NOMO-1 (cell line): ENCODE results near the gene KIAA1328.
"Not testable (repeated sequence)": the region's sequence is repeated elsewhere in the genome, so short reads cannot be mapped to it uniquely, and the experiment has no call there.

ENCODE experiments used
- DNase-seq, 2 experiments: peaks; one replicate each; lab custom pipeline; 2025; ENCODE audit not compliant: unreplicated experiment in 2 of 2; lab: John Stamatoyannopoulos, UW

KIAA1328 gene

DNA sequence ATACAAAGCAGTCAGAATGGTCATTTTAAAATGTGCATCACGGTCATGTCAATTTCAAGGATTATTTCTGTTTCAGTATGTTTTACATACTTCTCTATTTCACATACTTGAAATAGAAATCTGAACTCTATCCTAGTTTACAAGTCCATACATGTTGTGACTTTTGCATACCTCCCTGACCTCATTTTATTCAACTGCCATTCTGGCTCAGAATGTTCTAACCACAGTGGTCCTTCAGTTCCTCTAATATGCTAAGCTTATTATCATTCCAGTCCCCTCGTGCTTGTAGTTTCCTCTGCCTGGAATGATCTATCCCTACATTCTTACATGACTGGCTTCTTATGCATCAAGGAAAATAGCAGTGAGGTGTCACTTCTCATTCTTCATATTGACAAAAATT lies 295.6 kb downstream of the KIAA1328 start:
- DNase-seq, result no peak

GRCh38 chr18:37135177-37135576 lies 306.2 kb downstream of the KIAA1328 start:
- DNase-seq, result no peak

GRCh38 chr18:37138456-37138855 lies 309.5 kb downstream of the KIAA1328 start:
- DNase-seq, result no peak

- no peak for DNase-seq
Observed at GRCh38 chr18:37139876-37140275, 310.9 kb downstream of the KIAA1328 start.

GRCh38 chr18:37144921-37145320 lies 316.0 kb downstream of the KIAA1328 start:
- no peak for DNase-seq

DNA sequence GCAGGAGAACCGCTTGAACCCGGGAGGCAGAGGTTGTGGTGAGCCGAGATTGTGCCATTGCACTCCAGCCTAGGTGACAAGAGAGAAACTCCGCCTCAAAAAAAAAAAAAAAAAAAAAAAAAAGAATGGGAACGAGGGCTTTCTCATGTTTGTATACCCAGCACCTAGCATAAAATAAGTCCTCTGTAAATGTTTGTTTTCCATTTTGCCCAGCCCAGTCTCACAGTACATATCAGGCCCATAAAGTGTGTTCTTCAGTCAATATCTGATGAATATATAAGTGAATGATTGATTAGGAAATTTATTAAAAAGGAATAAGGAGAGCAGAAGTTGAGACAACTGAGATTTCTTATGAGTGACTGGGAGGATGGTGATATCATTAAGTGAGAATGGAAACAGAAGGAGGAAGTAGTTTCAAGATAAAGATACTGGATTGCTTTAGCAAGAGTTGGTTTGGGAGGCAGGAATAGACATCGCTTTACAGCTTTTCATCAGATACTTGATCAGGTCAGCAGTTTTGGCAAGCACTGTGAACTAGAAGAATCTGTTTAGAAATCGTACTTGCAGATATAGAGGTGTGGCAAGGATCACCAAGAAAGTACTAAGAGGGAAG lies 327.5 kb downstream of the KIAA1328 start:
- no peak for DNase-seq

DNA sequence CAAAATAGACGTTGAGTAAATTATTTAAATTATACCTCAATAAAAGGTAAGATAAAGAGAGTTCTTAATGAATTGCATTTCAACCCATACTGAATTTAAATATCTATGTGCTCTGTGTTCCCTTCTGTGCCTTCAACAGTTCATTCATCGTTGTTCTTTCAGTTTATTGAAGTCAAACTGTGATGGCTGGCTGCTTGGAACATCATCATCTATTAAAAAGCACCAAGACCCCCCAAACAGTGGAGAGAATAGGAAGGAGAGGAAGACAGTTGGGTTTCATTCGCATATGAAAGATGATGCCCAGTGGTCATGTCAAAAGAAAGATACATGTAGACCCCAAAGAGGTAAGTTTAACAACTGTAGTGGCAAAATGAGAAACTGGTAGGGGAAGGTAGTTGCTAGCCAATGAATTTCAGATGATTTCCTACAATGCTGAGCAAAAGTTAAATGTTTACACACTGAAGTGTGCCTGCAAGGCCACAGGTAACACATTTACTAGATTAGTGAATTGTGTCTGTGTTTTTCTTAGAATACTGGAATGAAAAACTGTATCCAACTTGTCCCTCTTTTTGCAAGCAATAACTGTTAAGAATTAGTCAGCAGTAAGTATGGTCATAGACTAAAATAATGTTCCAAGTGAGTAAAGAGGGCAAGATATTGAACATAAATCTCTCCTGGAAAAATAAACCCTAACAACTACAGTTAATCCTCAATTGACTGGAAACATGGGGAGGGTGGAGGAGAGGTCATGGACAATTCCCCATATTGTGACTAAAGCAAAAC lies 331.3 kb downstream of the KIAA1328 start:
- no peak for DNase-seq

DNA sequence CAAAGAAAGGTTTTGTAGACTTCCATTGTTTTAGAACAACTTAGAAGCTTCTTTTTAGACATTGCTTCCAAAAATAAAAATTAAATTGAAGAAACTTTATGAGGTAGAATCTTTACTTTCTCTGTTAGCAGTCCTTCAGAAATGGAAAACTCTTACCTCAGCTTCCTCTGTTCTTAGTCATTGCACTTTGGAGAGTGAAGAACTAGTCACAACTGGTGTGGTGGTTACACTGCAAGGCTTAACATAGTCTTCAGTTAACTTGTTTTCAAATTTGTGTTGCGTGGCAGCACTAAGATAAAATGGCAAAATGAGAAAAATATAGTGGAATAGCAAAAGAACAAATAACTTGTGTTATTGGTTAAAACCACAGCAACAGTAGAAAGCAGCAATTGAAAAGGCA lies 332.6 kb downstream of the KIAA1328 start:
- no peak for DNase-seq

DNA sequence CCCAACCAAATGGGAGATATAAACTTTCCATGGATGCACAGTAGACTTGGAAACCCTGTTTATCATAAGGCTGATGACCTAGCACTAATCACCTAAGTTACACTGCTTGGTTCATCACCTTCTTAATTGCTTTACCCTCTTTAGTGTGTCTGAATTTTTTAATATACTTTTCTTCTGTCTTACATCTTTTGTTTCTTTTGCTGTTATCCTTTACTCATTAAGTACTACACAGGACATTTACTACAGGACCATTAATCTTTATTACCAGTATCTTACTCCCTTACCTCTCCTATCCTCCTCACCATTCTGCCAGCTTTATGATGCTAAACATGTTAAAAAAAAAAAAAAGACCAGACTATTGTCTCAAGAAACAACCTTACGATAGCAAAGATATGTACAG lies 333.6 kb downstream of the KIAA1328 start:
- DNase-seq, result no peak

- DNase-seq, result no peak
Observed at GRCh38 chr18:37163119-37163518, 334.2 kb downstream of the KIAA1328 start.

- DNase-seq, result no peak
Observed at GRCh38 chr18:37166491-37166890, 337.6 kb downstream of the KIAA1328 start.

- DNase-seq, result not testable (repeated sequence)
Observed at GRCh38 chr18:37166966-37167365, 338.0 kb downstream of the KIAA1328 start.

DNA sequence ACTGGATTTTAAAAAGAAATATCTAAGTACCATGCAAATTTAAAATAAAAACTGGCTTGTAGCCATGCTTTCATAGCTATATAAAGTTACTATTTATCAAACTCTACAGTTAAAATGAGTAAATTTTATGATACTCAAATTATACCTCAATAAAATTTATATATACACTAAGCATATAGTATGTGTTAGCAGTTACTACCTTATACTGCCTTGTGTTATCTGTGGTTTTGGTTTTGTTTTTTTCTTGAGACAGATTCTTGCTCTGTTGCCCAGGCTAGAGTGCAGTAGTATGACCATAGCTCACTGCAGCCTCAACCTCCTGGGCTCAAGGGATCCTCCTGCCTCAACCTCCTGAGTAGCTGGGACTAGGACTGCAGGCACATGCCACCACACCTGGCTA lies 342.1 kb downstream of the KIAA1328 start:
- no peak for DNase-seq

DNA sequence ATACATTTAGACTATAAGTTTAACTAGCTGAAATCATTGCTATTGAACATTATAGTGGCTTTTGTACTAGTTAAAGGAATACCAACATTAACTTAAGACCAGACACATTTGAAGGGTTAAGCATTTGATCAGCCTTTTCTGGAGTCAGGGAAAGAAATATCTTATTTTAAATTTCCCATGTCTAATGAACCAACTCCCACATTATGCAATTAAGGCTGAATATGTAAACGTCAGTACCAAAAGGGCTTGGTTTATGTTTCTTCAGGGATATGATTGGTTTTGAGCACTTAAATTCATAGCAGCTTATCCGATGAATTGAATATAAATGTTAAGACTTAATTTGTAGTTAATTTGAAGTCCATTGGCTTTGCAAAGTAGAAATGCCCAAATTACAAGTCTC lies 344.5 kb downstream of the KIAA1328 start:
- no peak for DNase-seq

DNA sequence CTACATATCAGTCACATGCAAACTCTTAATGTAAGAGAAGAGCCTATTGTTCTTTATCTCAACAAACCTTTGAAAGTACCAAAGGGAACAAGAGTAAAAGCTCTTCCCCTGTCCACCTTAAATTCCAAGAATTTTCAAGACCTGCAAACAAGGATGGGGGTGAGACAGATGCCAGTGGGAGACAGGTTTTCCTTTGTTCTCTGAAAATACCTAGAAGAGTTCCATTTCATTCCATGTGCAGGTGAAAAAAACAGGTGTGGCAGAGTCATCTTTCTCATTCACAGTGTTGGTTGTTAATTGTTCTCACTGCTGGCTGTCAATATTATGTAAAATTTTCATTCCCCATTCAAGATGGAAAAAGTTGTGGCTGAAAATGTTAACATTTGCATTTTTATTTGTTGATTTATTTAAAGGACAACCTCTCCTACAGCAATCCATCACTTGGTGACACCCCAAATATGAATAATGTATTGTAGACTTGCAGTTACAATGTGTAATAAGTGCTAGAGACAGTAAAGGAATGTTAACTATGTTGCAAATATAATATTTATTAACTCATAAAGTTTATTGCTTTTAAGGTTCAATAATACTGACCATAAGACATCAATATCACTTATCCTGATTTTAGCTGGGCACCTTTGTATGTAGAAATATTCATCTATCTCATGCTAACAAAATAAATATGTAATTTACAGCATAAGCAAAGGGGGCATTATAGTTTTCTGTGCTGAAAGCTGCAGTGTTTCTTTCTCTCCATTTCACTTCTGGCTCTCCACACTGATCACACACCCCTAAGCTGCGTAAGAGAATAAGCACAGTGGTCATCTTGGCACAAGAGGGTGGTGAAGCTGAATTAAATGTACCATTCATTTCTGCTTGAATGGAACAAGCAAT lies 347.0 kb downstream of the KIAA1328 start:
- no peak for DNase-seq

DNA sequence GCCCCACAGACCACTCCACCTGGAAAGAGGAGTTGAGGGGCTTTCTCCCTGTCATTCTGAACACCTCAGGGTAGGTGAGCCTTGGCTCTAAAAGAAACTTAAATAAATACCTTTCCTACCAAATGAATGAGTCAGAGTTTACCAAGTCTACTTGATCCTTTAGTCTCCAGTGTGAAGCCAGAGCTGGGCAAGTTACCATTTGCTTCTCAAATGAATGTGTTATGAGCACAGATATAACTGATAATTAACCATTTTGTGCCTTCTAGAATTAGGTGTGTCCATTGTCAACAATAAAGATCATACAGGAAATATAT lies 347.7 kb downstream of the KIAA1328 start:
- DNase-seq, result no peak

- DNase-seq, result no peak
Observed at GRCh38 chr18:37179384-37179783, 350.5 kb downstream of the KIAA1328 start.

GRCh38 chr18:37180086-37180485 lies 351.2 kb downstream of the KIAA1328 start:
- no peak for DNase-seq

- no peak for DNase-seq
Observed at GRCh38 chr18:37182340-37183135, 353.6 kb downstream of the KIAA1328 start.

DNA sequence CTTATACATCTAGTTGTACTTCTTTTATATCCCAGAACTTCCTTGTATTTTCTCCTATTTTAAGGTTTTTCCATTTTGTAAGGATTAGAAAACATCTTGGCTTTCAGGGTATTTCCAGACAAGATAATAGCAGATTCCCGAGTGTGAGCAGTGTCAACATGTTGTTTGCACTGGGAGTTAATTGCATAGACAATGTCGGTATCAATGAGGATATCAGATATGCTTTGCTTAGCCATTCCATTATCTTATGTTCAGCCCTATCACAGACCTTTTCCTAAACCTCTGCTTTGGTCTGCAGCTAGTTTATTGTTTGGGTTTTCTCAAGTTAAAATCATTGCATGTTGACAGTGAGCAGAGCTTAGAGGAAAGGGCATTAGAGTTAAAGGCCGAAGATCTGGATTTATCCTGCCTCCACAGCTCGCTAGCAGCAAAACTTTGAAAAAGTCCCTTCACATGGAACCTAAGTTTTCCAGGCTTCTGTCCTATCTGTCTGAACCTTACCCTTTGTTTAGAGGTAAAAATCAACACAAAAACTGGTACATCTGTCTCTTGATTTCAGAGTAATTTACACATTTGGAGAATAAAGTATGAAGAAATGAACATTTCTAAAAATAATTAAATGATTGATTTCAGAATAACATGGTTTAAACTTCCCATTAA lies 355.4 kb downstream of the KIAA1328 start:
- DNase-seq, result no peak
